Measurements from ENCODE around the gene PRMT9.
A peak's percentile ranks its signal among the peaks of the same experiment; 100 is the strongest.

Gene PRMT9
- total RNA-seq: 2.5 to 36.6 (median 21.0) reads per million in 18 experiments

- DNase-seq: peak; percentile 89 to 92
Measured at GRCh38 chr4:147683717-147684700, at the start of gene PRMT9. TSS of gene PRMT9 (minus strand) at chr4:147684163. CDS start at chr4:147683987, 176 bp downstream.

GRCh38 chr4:147732518-147733235, 48.7 kb upstream of the PRMT9 start:
- DNase-seq: peak in 1 of 2 donors; percentile 18

- DNase-seq: peak; percentile 57 to 78
Measured at GRCh38 chr4:147731580-147732517, 47.9 kb upstream of the PRMT9 start, which contains the start of gene ARHGAP10. TSS of gene ARHGAP10 (plus strand) at chr4:147732088. CDS start at chr4:147732302, 214 bp downstream.

GRCh38 chr4:147730333-147730732, 46.4 kb upstream of the PRMT9 start:
- DNase-seq: peak; percentile 34 to 57

GRCh38 chr4:147727476-147728028, 43.6 kb upstream of the PRMT9 start:
- DNase-seq: no peak

- no peak for DNase-seq
Measured at GRCh38 chr4:147725673-147726072, 41.7 kb upstream of the PRMT9 start.

- DNase-seq: peak; percentile 38 to 68
Measured at GRCh38 chr4:147724468-147725201, 40.7 kb upstream of the PRMT9 start.

- DNase-seq: peak; percentile 84 to 86
Measured at GRCh38 chr4:147723326-147723725, 39.4 kb upstream of the PRMT9 start.

- DNase-seq: no peak
Measured at GRCh38 chr4:147717878-147718277, 33.9 kb upstream of the PRMT9 start.

GRCh38 chr4:147714575-147715401, 30.8 kb upstream of the PRMT9 start:
- no peak for DNase-seq

GRCh38 chr4:147709999-147710398, 26.0 kb upstream of the PRMT9 start:
- no peak for DNase-seq

- peak; percentile 72 to 78 for DNase-seq
Measured at GRCh38 chr4:147707892-147708672, 24.1 kb upstream of the PRMT9 start.

GRCh38 chr4:147704846-147705245, 20.9 kb upstream of the PRMT9 start:
- DNase-seq: no peak

GRCh38 chr4:147696866-147697265, 12.9 kb upstream of the PRMT9 start:
- no peak for DNase-seq

- no peak for DNase-seq
Measured at GRCh38 chr4:147693218-147693617, 9.3 kb upstream of the PRMT9 start.

GRCh38 chr4:147691820-147692219, 7.9 kb upstream of the PRMT9 start:
- no peak for DNase-seq

GRCh38 chr4:147689067-147689466, 5.1 kb upstream of the PRMT9 start:
- no peak for DNase-seq

- peak; percentile 82 to 91 for DNase-seq
Measured at GRCh38 chr4:147683188-147683591, 773 bp downstream of the PRMT9 start.

- no peak for DNase-seq
Measured at GRCh38 chr4:147682755-147683154, 1.2 kb downstream of the PRMT9 start.

Data from inflammatory macrophage (primary cell).